A673 (cell line): ENCODE results near the gene BCAS1. TPM values are rescaled to one million over a fixed set of nuclear protein-coding genes. Genes with fewer than 3 reads are reported as not detected.

Experiments
- BruUV-seq: library from RNA; stranded (reverse); fragments of 400-500 nt; replicated peaks from 2 replicates; lab custom pipeline; 2021; lab: Mats Ljungman, UMichigan
- CTCF ChIA-PET: fragments of 300-600 bp; sonication (Branson Sonifier 250); formaldehyde crosslinking; loops from one replicate; lab custom pipeline; 2022; ENCODE audit warnings: antibody characterized with exemption; lab: Charles Lee
- POLR2A ChIA-PET: fragments of 300-600 bp; sonication (Branson Sonifier 250); formaldehyde crosslinking; loops from one replicate; lab custom pipeline; 2022; ENCODE audit warnings: antibody characterized with exemption; ENCODE audit not compliant: low non-redundant PET; lab: Charles Lee
- DNase-seq: peaks from one replicate; pipeline ENCODE4 v3.0.0-alpha.2; 2015; ENCODE audit warnings: low spot score
- H3K27ac ChIP-seq: fragments of 200-600 bp; sonication (generic); 2 replicates; pipeline ENCODE4 v1.5.1; 2016; ENCODE audit warnings: mixed run types, low read depth, mild to moderate bottlenecking, mixed read lengths, antibody characterized with exemption, low read length; ENCODE audit not compliant: poor library complexity, severe bottlenecking
- H3K27me3 ChIP-seq: fragments of 200-600 bp; sonication (generic); replicated peaks from 2 replicates; pipeline ENCODE4 v1.6.1; 2017; ENCODE audit warnings: mixed run types, low read depth, mild to moderate bottlenecking, mixed read lengths, antibody characterized with exemption, low read length; ENCODE audit not compliant: insufficient read depth, poor library complexity
- H3K36me3 ChIP-seq: fragments of 200-600 bp; sonication (generic); 2 replicates; pipeline ENCODE4 v1.6.1; 2016; ENCODE audit warnings: mixed run types, mild to moderate bottlenecking, mixed read lengths, antibody characterized with exemption, low read length; ENCODE audit not compliant: insufficient read depth, poor library complexity, severe bottlenecking
- H3K4me1 ChIP-seq: fragments of 200-600 bp; sonication (generic); 2 replicates; pipeline ENCODE4 v1.6.1; 2017; ENCODE audit warnings: mixed run types, mild to moderate bottlenecking, mixed read lengths, antibody characterized with exemption, low read length; ENCODE audit not compliant: insufficient read depth, poor library complexity, severe bottlenecking
- H3K4me3 ChIP-seq: fragments of 200-600 bp; sonication (generic); 2 replicates; pipeline ENCODE4 v1.5.1; 2016; ENCODE audit warnings: low read depth, mixed run types, mild to moderate bottlenecking, mixed read lengths, low read length; ENCODE audit not compliant: poor library complexity, severe bottlenecking
- H3K9me3 ChIP-seq: fragments of 200-600 bp; sonication (generic); 2 replicates; pipeline ENCODE4 v1.6.1; 2016; ENCODE audit warnings: mixed run types, low read depth, mild to moderate bottlenecking, mixed read lengths, antibody characterized with exemption, low read length; ENCODE audit not compliant: poor library complexity, severe bottlenecking
- CTCF ChIP-seq: fragments of 300-800, 200-600 bp; sonication (generic); conservative IDR thresholded peaks from 2 replicates; pipeline ENCODE4 v1.5.1; 2017; ENCODE audit warnings: low read depth, mild to moderate bottlenecking, antibody characterized with exemption, low read length, moderate library complexity, mixed read lengths
- EZH2 ChIP-seq: fragments of 200-600 bp; sonication (generic); IDR thresholded peaks from 2 replicates; pipeline ENCODE4 v1.6.1; 2017; ENCODE audit warnings: borderline replicate concordance, low read depth, mild to moderate bottlenecking, mixed read lengths, antibody characterized with exemption, low read length; ENCODE audit not compliant: poor library complexity, severe bottlenecking
- intact Hi-C: fragments of 100-400 bp; cut with micrococcal nuclease; formaldehyde crosslinking; loops from one replicate; pipeline ENCODE4 v1.10.0; 2022; ENCODE audit not compliant: unreplicated experiment
- total RNA-seq: library from RNA; stranded (reverse); gene quantifications from 2 replicates; pipeline ENCODE4 v1.2.3, GENCODE V29; 2021

Gene BCAS1
- total RNA-seq, 1 experiment from 2014 or later: 1.4 TPM

- peak; percentile 41 for DNase-seq
- TF ChIP-seq EZH2 (no peak), CTCF (no peak)
- H3K9me3 ChIP-seq: no peaks in the 10 kb centered on the region
- H3K27me3 ChIP-seq: no peaks in the 10 kb centered on the region
- intact Hi-C loops: no loop called here
- H3K4me3 ChIP-seq: no peak overlapping the region
- BruUV-seq: no TSS peak
- ChIA-PET CTCF (no interaction called here), POLR2A (no interaction called here)
- H3K27ac ChIP-seq: no peak overlapping the region
- H3K36me3 ChIP-seq: no peaks in the 10 kb centered on the region
- H3K4me1 ChIP-seq: peaks cover 4% of the 10 kb centered on the region
Measured at GRCh38 chr20:54069501-54069971, 858 bp downstream of the BCAS1 start.

- intact Hi-C loops: no loop called here
- H3K27ac ChIP-seq: no peak overlapping the region
- H3K27me3 ChIP-seq: no peaks in the 10 kb centered on the region
- DNase-seq: no peak
- H3K4me1 ChIP-seq: peaks cover 6% of the 10 kb centered on the region
- TF ChIP-seq EZH2 (no peak), CTCF (no peak)
- no peaks in the 10 kb centered on the region for H3K36me3 ChIP-seq
- ChIA-PET POLR2A (no interaction called here), CTCF (no interaction called here)
- no TSS peak for BruUV-seq
- H3K9me3 ChIP-seq: no peaks in the 10 kb centered on the region
- H3K4me3 ChIP-seq: no peak overlapping the region
Measured at GRCh38 chr20:54068966-54069365, 1.4 kb downstream of the BCAS1 start.

- Histone ChIP-seq H3K4me1 (peaks cover 9% of the 10 kb centered on the region), H3K27me3 (no peaks in the 10 kb centered on the region), H3K4me3 (no peak overlapping the region), H3K27ac (no peak overlapping the region), H3K9me3 (no peaks in the 10 kb centered on the region), H3K36me3 (no peaks in the 10 kb centered on the region)
- TF ChIP-seq CTCF: no peak
- TF ChIP-seq EZH2: no peak
- ChIA-PET POLR2A (no interaction called here), CTCF (no interaction called here)
- intact Hi-C loops: no loop called here
- BruUV-seq: no TSS peak
- no peak for DNase-seq
Measured at GRCh38 chr20:54068495-54068894, 1.9 kb downstream of the BCAS1 start.
